Stimulated activated CD4-positive, alpha-beta T cell treated with anti-CD3 and anti-CD28 coated beads, Interleukin-2, amount 100 ng/mL, for 24 hours (primary cell): Measurements from ENCODE around the gene DSTN.

Experiments used
- DNase-seq, 2 donors: peaks; one replicate each; pipeline ENCODE4 v3.0.0-alpha.2; 2020

DSTN gene

DNA sequence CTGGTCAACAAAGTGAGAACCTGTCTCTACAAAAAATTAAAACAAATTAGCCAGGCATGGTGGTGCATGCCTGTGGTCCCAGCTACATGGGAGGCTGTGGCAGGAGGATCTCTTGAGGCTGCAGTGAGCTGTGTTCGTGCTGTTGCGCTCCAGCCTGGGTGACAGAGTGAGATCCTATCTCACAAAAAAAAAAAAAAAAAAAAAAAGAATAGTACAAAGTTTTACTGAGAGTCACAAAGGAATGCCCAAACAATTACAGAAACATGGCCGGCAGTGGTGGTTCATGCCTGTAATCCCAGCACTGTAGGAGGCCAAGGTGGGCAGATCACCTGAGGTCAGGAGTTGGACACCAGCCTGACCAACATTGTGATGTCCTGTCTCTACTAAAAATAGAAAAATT, 14.8 kb upstream of the DSTN start:
- no peak for DNase-seq

DNA sequence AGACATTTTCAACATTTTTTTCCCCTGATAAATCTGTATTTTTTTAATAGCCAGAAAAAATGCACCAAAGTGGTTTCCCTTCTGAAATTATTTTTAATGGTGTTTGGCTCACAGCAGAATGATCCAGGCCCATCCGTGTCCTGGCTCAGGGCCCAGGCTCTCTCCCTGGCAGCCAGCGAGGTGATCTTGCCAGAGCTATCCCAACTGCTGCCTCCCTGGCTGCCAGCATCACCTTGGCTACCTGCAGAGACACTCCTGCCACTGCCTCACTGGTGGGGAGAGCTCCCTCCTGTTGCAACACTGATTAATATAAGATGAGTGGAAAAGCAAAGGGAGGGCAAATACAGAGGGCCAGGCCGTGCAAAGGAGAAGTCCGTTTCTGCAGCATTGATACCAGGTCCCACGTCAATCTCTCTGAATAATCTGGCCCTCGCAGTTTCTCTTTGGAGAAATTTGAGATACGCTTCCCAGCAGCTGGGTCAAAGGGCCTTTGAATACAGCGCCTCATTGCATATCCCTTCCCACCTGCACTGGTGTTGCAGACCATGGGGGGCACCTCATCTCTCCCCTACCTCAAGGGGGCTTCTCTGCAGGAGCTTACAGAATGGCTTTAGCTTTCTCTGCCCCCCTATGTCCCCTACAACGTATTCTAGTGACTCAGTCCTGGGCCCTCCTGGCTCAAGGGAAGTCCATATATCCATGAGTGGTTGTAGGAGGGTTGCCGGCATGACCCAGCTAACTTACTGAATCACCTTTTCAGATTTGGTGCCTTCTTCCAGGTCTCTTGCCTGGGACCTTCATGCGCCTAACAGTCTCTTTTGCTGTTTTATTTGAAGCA, 12.8 kb upstream of the DSTN start:
- DNase-seq, result no peak

DNA sequence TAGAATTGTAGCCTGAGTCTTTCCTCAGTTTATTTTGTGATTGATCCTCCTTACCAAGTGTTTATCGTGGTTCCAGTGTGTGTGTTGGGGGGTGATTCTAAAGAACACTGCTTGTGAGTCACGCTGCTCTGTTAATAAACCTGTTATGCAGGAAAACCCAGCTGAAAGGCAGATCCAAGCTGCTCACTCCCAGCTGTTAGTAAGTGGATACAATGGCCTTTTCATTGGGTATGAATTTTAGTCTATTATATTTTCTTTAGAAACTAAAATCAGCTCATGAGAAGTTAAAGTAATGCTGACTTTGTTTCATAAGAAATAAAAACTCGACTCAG, 12.2 kb upstream of the DSTN start:
- DNase-seq, result no peak

DNA sequence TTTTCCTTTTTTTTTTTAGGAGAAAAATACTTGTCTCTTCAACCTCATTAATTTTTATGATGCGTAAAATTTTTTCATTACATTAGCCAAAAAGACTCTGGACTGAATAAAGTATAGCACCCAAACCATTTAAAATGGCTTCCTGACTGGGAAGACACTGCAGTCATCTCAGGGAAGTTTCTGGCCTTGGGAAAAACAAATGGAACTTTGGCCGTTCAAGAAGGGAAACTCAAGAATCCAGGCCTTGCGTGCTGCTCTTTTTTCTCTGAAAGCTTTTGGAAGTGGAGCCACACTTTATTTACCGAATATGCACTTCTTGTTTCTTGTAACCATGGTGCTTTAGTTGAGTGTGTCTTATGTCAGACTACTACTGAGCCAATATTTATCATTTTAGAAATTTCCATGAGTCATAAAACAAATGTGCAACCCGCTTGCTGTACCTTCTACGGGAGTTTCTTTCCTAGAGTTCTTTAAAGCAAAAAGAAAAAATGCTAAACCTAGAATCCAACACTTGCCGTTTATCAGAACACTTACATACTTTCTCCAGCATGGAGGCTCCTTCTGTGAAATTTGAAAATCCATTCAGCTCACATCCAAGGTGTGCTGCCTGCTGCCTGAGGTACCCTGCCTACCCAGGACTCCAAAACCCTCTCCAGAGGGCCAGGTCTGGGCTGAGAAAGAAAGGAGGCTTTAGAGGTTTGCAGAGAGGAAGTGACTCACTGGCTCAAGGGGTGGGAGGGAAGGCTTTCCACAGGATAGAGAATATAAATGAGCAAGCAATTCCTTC, 11.5 kb upstream of the DSTN start:
- DNase-seq, result peak; percentile 32 to 40

DNA sequence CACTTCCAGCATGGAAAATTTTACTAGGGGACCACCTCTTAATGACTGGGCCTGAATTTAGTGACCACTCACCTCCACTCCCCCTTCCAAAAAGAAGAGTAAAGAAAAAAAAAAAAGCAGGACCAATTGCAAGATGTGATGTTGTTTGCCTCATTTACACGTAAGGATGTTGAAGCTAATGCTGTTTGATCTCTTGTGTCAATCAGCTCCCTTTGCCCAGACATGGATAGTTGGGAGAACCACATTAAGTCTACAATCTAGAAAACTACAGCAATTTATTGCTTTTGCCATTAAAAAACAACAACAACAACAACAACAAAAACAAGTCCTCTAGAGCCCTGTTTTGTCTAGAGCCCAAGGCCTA, 11.0 kb upstream of the DSTN start:
- no peak for DNase-seq

DNA sequence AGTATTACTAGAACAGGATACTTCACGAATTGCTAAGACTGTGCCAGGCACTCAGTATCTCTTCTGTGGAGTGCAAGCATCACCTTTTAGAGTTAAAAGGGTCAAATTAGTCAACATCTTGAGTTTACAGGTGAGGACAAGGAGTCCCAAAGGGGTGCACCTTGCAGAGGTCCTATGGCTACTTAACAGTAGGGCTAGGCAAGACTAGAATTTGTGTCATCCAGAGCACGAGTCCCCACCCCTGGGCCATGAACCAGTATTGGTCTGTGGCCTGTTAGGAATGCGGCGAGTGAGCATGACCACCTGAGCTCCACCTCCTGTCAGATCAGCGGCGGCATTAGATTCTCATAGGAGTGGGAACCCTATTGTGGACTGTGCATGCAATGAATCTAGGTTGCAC, 10.5 kb upstream of the DSTN start:
- DNase-seq, result no peak

DNA sequence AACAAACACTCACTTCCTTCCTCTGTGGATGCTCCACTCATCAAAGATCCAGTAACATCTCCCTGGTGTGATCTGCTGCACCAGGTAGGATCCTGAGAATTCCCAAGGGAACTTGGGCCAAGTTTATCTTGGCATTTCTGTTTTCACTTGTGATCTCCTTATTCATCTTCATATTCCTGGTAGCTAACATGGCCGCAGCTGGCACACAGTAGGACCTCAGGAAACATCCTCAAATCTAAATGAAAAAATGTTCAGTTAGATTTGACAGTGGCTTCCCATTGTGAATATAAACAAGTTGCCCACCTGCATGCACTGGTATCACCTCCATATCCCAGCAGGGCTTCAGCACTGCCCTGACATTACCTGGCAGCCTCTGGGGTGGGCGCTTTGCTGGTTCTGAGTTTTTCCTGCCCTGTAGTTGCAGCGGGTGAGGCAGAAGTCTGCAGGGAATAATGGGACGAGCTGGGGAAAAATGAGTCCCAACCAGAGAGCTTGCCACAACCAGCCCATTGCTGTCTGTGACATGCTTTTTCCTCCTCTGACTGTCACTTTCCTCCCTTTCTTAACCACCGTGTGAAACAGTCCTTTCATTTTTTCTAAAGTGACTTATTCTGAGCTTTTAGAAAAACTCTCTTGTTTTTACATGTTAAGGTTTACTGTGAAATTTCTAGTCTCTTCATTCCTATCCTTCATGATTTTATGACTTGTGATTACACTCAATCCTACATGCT, 9.4 kb upstream of the DSTN start:
- peak in 1 of 2 donors; percentile 13 for DNase-seq

DNA sequence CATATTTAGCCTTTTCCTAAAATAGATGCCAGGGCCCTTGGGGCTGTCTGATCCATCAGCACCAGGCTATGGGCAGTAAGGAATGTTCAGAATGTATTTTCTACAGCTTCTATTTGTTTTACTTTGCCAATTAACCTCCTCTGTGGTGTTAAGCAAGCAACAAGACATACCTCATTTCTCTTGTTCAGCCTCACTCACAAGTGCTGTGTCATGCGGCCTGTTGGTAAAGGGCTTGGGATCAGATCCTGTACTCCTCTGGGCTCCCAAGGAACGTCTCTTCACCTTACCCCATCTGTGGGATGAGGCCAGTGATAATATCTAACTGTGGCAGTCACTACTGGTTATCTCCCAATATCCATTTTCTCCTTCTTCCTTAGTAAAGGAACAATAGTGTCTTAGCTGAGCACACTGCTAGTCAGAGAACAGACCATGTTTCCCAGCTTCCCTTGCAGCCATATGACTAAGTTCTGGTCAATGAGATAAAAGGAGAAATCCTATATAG, 7.0 kb upstream of the DSTN start:
- DNase-seq, result no peak

DNA sequence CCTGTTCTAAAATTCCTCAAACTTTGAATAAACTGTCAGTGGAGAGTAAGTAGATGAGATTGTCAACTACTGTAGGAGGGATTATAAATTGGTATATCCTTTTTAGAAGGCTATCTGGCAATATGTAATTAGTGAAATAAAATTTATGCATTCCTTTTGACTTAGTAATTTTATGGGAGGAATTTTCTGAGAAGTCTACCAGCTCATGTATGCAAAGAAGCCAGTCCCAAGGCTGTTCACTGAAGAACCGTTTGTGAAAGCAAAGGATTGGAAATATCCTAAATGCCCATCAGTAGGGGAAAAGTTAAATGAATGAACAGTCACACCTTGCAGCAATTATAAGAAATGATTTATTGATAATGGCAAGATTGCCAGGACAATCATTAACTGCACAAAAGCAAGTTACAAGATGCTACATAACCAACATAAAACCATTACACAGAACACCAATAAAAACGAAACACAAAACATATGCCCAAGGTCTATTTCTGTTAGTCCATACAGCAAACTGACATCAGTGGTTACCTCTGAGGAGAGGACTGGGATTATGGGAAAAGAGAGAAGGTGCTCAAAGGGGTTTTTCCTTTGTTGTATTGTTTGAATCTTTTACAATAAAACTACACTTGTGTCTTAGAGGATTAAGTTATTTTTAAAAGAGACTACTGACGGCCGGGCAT, 4.6 kb upstream of the DSTN start:
- no peak for DNase-seq

DNA sequence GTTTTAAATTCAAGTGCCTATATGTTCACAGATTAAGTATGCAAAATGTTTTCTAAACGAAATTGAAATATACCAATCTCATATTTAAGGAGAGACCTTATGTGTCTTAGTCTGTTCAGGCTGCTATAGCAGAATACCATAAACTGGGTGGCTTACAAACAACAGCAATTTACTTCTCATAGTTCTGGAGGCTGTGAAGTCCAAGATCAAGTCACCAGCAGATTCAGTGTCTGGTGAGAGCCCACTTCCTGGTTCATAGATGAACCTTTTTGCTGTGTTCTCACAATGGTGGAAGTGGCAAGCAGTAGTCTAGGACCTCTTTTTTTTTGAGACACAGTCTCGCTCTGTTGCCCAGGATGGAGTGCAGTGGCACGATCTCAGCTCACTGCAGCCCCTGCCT, 3.5 kb upstream of the DSTN start:
- DNase-seq, result no peak

DNA sequence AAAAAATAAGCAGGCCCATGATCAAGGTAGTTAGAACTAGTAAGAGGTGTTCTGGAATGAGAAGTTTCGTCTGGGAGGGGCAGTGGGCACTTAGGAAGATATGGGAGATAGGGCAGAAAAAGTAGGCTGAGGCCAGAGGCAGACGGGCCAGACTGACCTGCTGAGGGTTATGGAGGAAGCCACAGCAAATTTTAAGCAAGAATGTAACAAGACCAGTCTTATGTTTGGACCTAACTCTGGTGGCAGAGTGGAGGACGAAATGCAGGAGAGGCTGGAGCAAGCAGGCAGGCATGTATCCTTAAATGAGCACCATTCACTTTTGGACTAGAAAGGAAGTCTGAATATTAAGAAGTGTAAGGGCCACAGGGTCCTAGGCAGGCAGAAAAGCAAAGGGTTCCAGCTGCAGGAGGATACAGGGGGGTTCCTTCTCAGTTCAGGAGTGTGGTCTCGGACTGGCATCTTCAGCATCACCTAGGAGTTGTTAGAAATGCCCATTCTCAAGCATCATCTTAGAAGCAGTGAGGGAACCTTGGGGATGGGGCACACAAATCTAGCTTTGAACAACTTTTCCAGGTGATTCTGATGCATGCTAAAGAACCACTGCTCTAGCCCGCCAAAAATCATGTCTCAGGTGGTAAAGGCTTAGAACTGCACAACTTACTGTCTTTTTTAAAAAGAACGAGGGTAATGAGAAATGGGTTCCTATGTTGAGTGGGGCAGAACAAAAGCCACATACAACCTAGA, 1.7 kb upstream of the DSTN start:
- DNase-seq, result no peak

DNA sequence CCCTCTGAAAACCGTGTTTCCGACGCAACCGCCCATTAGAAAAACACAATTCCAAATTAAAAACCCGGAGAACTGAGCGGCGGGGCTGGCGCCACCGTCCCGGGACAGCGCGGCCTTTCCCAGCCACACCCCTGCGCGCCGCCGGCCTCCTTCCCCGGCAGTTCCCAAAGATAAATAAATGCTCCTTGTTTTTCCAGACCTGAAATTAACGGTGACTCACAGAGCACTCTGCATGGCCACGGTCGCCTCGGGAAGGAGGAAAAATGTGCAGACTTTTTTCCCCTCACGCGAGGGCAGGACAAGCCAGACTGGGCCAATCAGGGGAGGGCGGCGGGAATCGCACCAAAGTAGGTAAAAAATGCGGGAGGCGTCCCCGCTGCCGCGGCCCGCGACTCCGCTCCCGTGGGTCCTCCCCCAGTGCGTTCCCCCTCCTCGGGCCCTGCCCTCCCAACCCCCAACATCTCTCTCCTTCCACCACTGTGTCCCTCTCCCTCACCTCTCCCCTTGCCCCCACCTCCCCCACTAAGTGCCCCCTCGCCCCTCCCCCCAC, 828 bp upstream of the DSTN start:
- DNase-seq, result peak; percentile 27 to 32

DNA sequence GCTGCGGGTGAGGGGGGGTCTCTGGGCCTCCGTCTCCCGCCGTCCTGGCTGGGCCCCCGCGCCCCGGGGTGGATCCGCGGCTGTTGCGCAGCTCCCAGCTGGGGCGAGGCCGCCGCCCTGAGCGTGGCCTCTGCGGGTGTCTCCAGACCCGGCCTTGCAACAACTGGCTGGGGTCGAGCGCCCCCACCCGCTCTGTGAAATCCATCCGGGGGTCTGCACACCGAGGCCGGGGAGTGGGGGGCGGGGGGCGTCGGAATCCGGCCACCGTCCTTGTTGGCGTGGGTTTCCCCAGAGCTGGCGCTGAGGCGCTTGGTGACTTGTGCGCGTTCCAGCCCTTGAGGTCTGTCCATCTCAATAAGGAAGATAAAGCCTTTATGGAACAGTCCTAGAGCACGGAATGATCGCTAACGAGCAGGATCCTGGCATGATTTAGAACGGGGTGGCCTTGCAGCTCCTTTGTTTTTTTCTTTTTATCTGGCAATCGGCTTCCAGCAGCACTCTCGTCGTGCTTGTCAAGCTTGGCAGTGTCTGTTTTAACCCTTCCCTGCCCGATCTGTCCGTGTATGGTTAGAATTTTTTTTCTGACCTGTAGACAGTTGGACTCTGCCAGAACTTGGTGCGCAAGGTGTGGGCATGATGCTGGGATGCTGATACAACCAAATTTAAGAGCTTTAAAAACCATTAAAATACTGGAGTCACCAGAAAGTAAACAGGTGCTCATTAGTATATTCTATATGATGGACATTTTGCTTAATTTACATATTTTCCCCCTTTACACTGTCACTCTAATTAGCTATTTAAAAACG, 675 bp downstream of the DSTN start:
- peak in 1 of 2 donors; percentile 36 for DNase-seq

DNA sequence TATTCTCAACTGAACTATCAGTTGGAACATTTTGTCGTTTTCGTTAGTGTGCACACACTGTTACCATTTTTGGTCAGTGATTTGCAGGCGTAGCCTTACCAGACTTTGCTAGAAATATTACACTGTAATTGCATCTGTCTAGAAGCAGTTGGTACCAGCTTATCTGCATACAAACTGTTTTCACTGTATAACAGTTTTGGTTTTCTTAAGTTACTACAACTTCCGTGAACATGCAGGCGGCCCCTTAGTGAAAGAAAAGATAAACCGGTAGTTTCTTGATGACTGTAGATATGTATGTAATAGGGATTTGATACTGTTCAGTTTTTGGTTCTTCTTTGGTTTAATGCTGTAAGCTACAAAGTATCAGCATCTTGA, 1.3 kb downstream of the DSTN start:
- no peak for DNase-seq

DNA sequence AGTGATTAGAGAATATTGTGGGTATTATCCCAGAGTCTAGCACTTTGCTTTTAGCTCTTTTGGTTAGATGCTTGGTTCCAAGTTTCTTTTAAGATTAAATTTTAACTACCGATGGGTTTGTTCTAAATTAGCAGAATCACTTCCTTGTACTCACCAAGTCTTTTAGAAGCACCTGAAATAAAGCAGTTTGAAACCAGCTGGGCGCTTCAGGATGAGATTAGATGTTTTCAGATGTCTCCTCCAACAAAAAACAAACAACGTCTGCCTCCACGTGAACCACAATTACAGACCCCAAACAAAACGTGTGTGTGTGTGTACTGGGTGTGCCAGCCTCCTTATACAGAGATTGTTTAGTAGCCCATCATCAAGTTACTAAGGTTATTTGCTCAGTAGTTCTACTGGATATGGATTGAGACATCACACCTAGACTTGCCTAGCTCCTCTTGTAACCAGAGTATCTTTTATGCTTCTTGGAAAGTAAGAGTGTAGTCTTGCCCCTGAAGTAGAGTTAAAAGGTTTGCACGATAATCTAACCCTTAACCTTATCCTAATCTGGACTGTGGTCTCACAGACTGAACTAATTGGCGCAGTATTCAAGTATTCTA, 2.3 kb downstream of the DSTN start:
- DNase-seq, result no peak

DNA sequence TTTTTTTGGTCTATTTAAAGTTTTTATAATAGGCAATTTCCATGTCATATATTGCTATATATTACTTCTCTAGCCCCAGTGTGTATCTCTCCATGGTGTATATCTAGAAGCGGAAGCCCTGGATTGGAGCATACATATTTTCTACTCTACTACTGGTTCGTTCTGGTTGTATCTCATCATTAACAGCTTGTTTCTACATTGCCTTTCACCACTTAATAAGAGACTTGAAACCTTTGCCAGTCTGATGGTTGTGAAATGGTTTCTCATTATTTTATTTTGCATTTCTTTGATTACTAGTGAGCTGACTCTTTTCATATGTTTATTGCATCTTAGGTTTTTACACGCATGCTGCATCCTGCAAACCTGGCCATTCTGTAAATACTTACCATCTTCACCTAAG, 3.6 kb downstream of the DSTN start:
- no peak for DNase-seq

DNA sequence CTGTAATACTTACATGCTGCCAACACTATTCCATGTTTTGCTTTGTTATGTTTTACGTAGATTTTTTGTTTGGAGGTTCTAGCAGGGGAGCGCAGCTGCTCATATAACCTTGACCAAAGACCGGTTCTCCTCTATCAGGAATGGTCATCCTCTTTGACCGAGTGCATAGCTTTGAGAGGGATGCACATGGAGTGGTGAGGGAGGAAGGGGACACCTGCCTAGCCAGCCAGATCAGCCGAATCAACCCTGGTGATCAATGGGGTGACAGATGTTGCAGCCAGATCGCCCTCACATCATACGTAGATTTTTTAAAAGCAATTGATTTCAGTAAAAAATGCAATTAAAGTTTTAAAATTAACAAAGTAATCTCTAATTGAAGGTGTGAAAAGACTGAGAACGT, 6.3 kb downstream of the DSTN start:
- DNase-seq, result no peak

DNA sequence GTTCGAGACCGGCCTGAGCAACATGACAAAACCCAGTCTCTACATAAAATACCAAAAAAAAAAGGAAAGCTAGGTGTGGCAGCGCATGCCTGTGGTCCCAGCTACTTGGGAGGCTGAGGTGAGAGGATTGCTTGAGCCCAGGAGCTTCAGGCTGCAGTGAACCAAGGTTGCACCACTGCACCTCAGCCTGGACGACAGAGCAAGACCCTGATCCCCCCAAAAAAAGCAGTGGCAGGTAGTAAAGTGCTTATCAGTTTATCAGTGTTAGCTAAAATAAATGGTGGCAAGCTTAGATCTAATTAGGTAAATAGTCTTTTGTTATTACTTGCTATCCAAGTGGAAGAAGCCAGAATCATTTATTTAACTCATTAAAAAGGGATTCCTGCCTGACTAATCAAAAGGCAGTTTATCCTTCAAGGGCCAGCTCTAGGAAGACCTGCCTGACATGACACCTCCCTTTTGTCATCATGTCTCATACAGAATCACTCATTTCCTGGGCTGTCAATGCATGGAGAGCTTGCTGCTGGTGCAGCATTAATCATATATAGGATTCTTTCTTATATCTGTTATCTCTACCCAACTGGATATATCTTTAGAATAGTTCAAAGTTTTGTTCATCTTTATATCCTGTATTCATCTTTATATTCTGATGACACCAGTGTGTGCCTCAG, 9.6 kb downstream of the DSTN start:
- DNase-seq, result no peak

DNA sequence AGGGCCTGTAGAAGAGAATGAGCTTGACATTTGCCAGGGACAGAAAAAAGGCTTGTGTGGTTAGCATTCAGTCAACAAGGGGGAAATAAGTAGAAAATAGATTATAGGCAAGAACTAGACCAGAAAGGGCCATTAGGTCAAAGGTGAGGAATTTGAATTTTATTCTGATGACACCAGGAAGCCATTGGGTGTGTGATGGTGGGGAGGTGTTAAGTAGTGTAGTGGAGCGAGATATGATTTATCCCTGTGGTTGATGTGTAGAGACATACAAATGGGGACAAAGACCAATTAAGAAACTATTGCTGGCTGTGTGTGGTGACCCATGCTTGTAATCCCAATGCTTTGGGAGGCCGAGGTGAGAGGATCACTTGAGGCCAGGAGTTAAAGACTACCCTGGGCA, 11.0 kb downstream of the DSTN start:
- no peak for DNase-seq

DNA sequence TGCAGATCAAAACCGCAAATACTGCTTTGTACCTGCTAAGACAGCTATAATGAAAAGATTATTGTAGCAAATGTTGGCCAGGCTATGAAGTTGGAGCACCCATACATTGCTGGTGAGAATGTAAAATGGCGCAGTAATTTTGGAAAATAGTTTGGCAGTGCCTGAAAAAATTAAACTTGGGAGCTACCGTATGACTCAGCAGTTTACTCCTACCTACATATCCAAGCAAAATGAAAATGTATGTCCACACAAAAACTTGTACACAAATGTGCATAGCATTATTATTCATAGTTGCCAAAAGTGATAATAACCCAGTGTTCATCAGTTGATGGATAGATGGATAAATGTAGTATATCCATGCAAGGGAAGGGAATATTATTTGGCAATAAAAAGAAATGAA, 13.3 kb downstream of the DSTN start:
- no peak for DNase-seq
